RPMI8226 (cell line): ENCODE measurements around the gene TPI1.

Experiments used
- DNase-seq: peaks from one replicate; pipeline ENCODE4 v3.0.0-alpha.2; 2015

TPI1 gene

GRCh38 chr12:6867413-6868210, at the start of gene TPI1:
Gene TPI1 (plus strand): TSS chr12:6867531. CDS start chr12:6867567, 36 bp downstream.
- DNase-seq: peak; percentile 86

GRCh38 chr12:6817662-6818157, 49.6 kb upstream of the TPI1 start:
- no peak for DNase-seq

GRCh38 chr12:6818222-6818621, 49.1 kb upstream of the TPI1 start:
- DNase-seq: peak; percentile 26

GRCh38 chr12:6818645-6819044, 48.7 kb upstream of the TPI1 start:
- DNase-seq: peak; percentile 1

GRCh38 chr12:6819106-6820030, 48.0 kb upstream of the TPI1 start:
- peak; percentile 2 for DNase-seq

GRCh38 chr12:6820166-6820565, 47.2 kb upstream of the TPI1 start:
- peak; percentile 1 for DNase-seq

- DNase-seq: peak; percentile 23
Measured at GRCh38 chr12:6821591-6822425, 45.5 kb upstream of the TPI1 start, which contains the start of gene GPR162. Gene GPR162 (plus strand): TSS chr12:6821821. CDS start chr12:6823899, 2,078 bp downstream.

GRCh38 chr12:6822426-6823135, 44.8 kb upstream of the TPI1 start:
- DNase-seq: no peak

- no peak for DNase-seq
Measured at GRCh38 chr12:6823182-6824084, 43.9 kb upstream of the TPI1 start.

GRCh38 chr12:6824085-6824775, 43.1 kb upstream of the TPI1 start:
- DNase-seq: peak; percentile 50

GRCh38 chr12:6824901-6825381, 42.4 kb upstream of the TPI1 start:
- no peak for DNase-seq

- DNase-seq: peak; percentile 80
Measured at GRCh38 chr12:6825398-6826124, 41.8 kb upstream of the TPI1 start.

- no peak for DNase-seq
Measured at GRCh38 chr12:6826125-6826733, 41.1 kb upstream of the TPI1 start.

- DNase-seq: no peak
Measured at GRCh38 chr12:6826734-6827436, 40.4 kb upstream of the TPI1 start.

- peak; percentile 56 for DNase-seq
Measured at GRCh38 chr12:6827437-6827911, 39.9 kb upstream of the TPI1 start.

GRCh38 chr12:6827982-6828780, 39.1 kb upstream of the TPI1 start, which contains the start of gene P3H3:
Gene P3H3 (plus strand): TSS chr12:6828407. CDS start chr12:6828441, 34 bp downstream.
- peak; percentile 39 for DNase-seq
